Lung (tissue), 12 donors: ENCODE measurements around the gene ADCY2. TPM values are rescaled to one million over a fixed set of nuclear protein-coding genes. Genes with fewer than 3 reads are reported as not detected.

ENCODE experiments used
- ATAC-seq: fragments of 200-7000 bp; cut with Tn5 transposase; one replicate; pipeline ENCODE4 v1.9.1; 2020; ENCODE audit warnings: moderate number of reproducible peaks; ENCODE audit not compliant: insufficient read depth, low FRiP score
- DNase-seq, 3 donors: peaks; one replicate each; pipeline ENCODE4 v3.0.0-alpha.2; 2013 to 2017
- H3K27ac ChIP-seq, 2 donors: one replicate each; pipeline ENCODE4 v1.5.1; 2013; ENCODE audit warnings: mild to moderate bottlenecking in 2 of 2, moderate library complexity in 2 of 2, control low read depth in 1 of 2, inconsistent platforms in 1 of 2, low read depth in 1 of 2, low read length in 1 of 2
- H3K27me3 ChIP-seq, 3 donors: one replicate each; pipeline ENCODE4 v1.5.1; 2013; ENCODE audit warnings: low read length in 2 of 3; ENCODE audit not compliant: control insufficient read depth in 3 of 3, insufficient read depth in 3 of 3
- H3K36me3 ChIP-seq, 4 donors: one replicate each; pipeline ENCODE4 v1.5.1; 2013; ENCODE audit warnings: low read length in 4 of 4, mild to moderate bottlenecking in 1 of 4, moderate library complexity in 1 of 4; ENCODE audit not compliant: control insufficient read depth in 4 of 4, insufficient read depth in 4 of 4
- H3K4me1 ChIP-seq, 5 donors: one replicate each; pipeline ENCODE4 v1.5.1; 2013; ENCODE audit warnings: low read length in 5 of 5, mild to moderate bottlenecking in 2 of 5, moderate library complexity in 1 of 5; ENCODE audit not compliant: control insufficient read depth in 5 of 5, insufficient read depth in 5 of 5
- H3K4me3 ChIP-seq: one replicate; pipeline ENCODE4 v1.5.1; 2013; ENCODE audit warnings: mild to moderate bottlenecking, control low read depth, moderate library complexity
- H3K9ac ChIP-seq, 2 donors: one replicate each; pipeline ENCODE4 v1.5.1; 2013; ENCODE audit warnings: low read length in 2 of 2, control low read depth in 1 of 2; ENCODE audit not compliant: insufficient read depth in 1 of 2
- H3K9me3 ChIP-seq, 4 donors: one replicate each; pipeline ENCODE4 v1.5.1; 2013; ENCODE audit warnings: low read length in 3 of 4, mild to moderate bottlenecking in 1 of 4, moderate library complexity in 1 of 4; ENCODE audit not compliant: control insufficient read depth in 4 of 4, insufficient read depth in 3 of 4
- CTCF ChIP-seq: IDR thresholded peaks from 2 replicates; pipeline ENCODE4 v1.5.1; 2012; ENCODE audit warnings: mild to moderate bottlenecking; ENCODE audit errors: control extremely low read depth, extremely low read depth
- WGBS, 2 donors: extraction: QIAGEN DNeasy Blood & Tissue Kit; methylation state at CpG; one replicate each; pipeline ENCODE4 v1.1.7; 2013; 5-methylcytosine and 5-hydroxymethylcytosine counted together
- polyA plus RNA-seq, 2 donors: library from polyadenylated mRNA; stranded (reverse); fragments of 200-250 nt; gene quantifications; one replicate each; pipeline ENCODE4 v1.2.1, GENCODE V29; 2013
- total RNA-seq, 2 donors: library from RNA; depleted of rRNA in 1 of 2; stranded (reverse); fragments of >200 nt in 1 of 2; gene quantifications; one replicate each; pipeline ENCODE4 v1.2.1, GENCODE V29; 2014 to 2021
- donor health status: control.
- donor health status: control.
- donor health status: Bipolar disorder and iron deficiency.
- donor health status: healthy.
- donor health status: DM: yes; HTN: yes; CAD: no.

The ADCY2 gene
- total and polyA plus RNA-seq, 4 donors, result 0.10 to 3.5 (median 0.84) TPM

- Histone ChIP-seq H3K27me3 (peaks cover 0 to 33% (median 0%) of the 10 kb centered on the region in 3 donors), H3K4me3 (no peak overlapping the region), H3K27ac (no peak overlapping the region), H3K9me3 (peaks cover 0 to 6% (median 0%) of the 10 kb centered on the region in 4 donors), H3K4me1 (peaks cover 0 to 9% (median 0%) of the 10 kb centered on the region in 5 donors), H3K9ac (no peak overlapping the region), H3K36me3 (no peaks in the 10 kb centered on the region)
- TF ChIP-seq CTCF, result no peak
- 89% methylated on average over 3 of the region's 3 CpGs for WGBS, 2 donors
- ATAC-seq, result no peak
- no peak for DNase-seq
Observed at GRCh38 chr5:7392693-7393024, 3.3 kb upstream of the ADCY2 start.

DNA sequence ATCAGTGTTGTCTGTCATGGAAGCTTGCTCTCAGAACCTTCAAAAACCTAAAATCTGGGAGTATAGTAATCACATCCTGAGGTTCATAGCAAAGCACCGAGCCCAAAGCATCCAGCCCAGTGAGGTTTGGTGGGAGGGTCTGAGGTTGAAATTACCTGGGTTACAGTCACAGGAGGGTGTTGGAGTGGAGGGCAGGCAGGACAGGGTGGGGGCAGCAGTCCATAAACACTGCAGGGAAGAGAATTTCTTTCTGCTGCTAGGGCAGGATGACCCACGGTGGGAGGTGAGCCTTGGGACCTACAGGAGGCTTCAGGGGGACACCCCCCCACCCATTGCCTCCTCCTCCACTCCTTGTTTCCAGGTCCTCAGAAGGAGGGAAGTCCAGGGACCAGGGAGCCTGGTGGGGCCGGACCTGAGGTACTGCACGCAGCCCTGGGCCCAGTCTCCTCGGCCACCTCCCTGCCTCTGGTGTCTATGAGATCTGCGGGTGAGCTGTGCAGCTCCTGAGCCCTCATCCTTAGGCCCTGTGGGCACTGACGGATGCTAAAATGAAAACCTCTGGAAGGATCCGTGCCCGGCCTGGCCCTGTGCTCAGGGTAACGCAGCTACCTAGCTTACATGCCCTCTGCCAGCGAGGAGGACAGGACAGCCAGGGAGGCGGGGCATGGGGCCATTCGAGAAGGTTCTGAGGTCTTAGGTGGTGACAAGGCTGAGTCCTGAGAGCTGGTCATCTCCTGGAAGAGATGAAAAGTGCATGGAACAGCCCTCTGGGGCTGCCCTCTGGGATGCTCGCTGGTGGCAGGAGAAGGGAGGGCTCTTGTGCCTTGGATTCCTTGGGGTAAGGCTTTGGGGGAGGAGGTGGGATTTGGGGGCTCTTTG is 1.8 kb upstream of the ADCY2 start:
- ATAC-seq, result no peak
- WGBS, 2 donors, result 84 to 85% methylated on average over 14 of the region's 14 CpGs
- peaks cover 0 to 46% (median 5%) of the 10 kb centered on the region in 3 donors for H3K27me3 ChIP-seq

DNA sequence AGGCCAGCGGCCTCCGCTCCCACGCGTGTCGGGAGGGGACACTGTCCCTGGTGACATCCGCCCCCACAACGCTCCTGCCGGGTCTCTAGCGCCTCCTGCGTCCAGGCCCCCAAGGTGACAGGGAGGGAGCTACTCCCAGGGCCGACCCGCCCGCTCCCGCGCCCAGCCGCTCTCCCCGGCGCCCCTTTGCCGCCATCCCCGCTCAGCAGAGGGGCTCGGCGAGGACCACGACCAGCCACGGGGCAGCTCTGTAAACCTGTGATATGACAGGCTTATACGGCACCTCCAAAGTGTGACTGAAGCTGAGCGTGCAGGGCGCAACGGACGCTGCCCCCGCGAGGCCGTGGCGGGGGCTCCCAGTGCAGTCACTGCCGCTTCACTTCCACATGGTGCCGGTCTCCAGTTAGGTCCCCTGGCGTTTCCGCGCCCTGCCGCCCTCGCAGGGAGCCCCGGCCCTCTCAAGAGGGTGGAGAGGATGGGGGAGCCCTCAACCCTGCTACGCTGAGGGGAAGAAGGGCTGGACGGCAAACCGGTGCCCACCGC is 978 bp upstream of the ADCY2 start:
- ATAC-seq, result no peak
- TF ChIP-seq CTCF, result no peak
- WGBS, 2 donors, result 7 to 14% methylated on average over 45 of the region's 45 CpGs
- H3K27me3 ChIP-seq, result peaks cover 0 to 46% (median 5%) of the 10 kb centered on the region in 3 donors
- H3K36me3 ChIP-seq, result no peaks in the 10 kb centered on the region
- DNase-seq, result peak in 2 of 3 donors; percentile 25 to 29
- H3K9ac ChIP-seq, result no peak overlapping the region
- H3K4me3 ChIP-seq, result no peak overlapping the region
- no peak overlapping the region for H3K27ac ChIP-seq
- peaks cover 0 to 6% (median 0%) of the 10 kb centered on the region in 4 donors for H3K9me3 ChIP-seq
- peaks cover 0 to 9% (median 0%) of the 10 kb centered on the region in 5 donors for H3K4me1 ChIP-seq

More for the DNA sequence above, 1.8 kb upstream of the ADCY2 start:
- Histone ChIP-seq H3K9ac (no peak overlapping the region), H3K27ac (no peak overlapping the region), H3K4me3 (no peak overlapping the region), H3K36me3 (no peaks in the 10 kb centered on the region), H3K4me1 (peaks cover 0 to 9% (median 0%) of the 10 kb centered on the region in 5 donors), H3K9me3 (peaks cover 0 to 6% (median 0%) of the 10 kb centered on the region in 4 donors)
- TF ChIP-seq CTCF, result no peak
- DNase-seq, result no peak
